Right ventricle myocardium superior (tissue), 1 donor: ENCODE data around the gene ZFPL1. TPM values are rescaled to one million over a fixed set of nuclear protein-coding genes. Genes with fewer than 3 reads are reported as not detected.

Source experiments
- ATAC-seq: fragments of 200-7000 bp; cut with Tn5 transposase; one replicate; pipeline ENCODE4 v1.9.1; 2020; ENCODE audit warnings: mild to moderate bottlenecking; ENCODE audit not compliant: poor library complexity
- DNase-seq: peaks from one replicate; pipeline ENCODE4 v3.0.0-alpha.2; 2020
- intact Hi-C: fragments of 100-400 bp; cut with DNase I; formaldehyde crosslinking; loops from one replicate; pipeline ENCODE4 v1.11.2; 2022
- long read RNA-seq: library from polyadenylated mRNA; unstranded; transcript quantifications from one replicate; pipeline ENCODE4 v2.0.0, GENCODE V29; 2021
- total RNA-seq: library from RNA; stranded (reverse); fragmentation: NEBNext Ultra II Directional; extraction: Animal tissue kit (Norgen Biotek cat#: 25700); gene quantifications from one replicate; pipeline ENCODE4 v1.2.1, GENCODE V29; 2021
- donor health status: DM: no; HTN: yes; CAD: no; lungs with severe emphysema.

The ZFPL1 gene
- 19.9 TPM for total RNA-seq
- long read RNA-seq, transcript ZFPL1-201 (8 exons, 1,371 nt) = major isoform, 26 of 42 reads
- long read RNA-seq, partial matches to known transcripts = 9 of 42 reads
- long read RNA-seq, other reads (novel, unspliced or antisense) = 7 of 42 reads

GRCh38 chr11:65083834-65084597 lies at the start of gene ZFPL1, which contains the start of gene CDCA5:
TSS of gene ZFPL1 (plus strand) at chr11:65084222. CDS start at chr11:65084699, 477 bp downstream.
TSS of gene CDCA5 (minus strand) at chr11:65084040. CDS start at chr11:65083978, 62 bp downstream.
- intact Hi-C loops = no loop called here
- DNase-seq = peak; percentile 97
- ATAC-seq = peak; percentile 99

GRCh38 chr11:65034423-65034822 lies 49.6 kb upstream of the ZFPL1 start:
- DNase-seq = no peak
- intact Hi-C loops = no loop called here
- ATAC-seq = no peak

DNA sequence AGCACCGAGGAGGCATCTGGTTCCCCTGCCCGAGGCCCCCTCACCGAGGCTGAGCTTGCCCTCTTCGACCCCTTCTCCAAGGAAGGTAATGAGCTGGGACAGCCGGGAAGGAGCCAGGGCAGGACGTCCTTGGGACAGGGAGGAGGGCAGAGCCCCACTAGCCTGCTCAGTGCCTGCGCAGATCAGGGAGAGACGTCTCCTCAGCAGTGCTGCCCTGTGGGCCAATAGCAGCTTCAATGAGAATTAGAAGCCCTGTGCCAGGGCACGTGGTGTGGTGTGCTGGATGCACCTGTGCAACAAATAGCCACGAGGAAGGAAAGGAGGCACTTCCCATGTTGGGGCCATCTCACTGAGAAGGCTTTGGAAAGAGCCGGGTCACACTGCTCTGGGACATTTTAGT lies 48.4 kb upstream of the ZFPL1 start:
- no peak for DNase-seq
- ATAC-seq = no peak
- intact Hi-C loops = no loop called here

GRCh38 chr11:65036931-65037330 lies 47.1 kb upstream of the ZFPL1 start:
- ATAC-seq = no peak
- intact Hi-C loops = no loop called here
- DNase-seq = peak; percentile 83

- intact Hi-C loops = no loop called here
- ATAC-seq (no peak), DNase-seq (no peak)
Observed at GRCh38 chr11:65040520-65040846, 43.5 kb upstream of the ZFPL1 start.

DNA sequence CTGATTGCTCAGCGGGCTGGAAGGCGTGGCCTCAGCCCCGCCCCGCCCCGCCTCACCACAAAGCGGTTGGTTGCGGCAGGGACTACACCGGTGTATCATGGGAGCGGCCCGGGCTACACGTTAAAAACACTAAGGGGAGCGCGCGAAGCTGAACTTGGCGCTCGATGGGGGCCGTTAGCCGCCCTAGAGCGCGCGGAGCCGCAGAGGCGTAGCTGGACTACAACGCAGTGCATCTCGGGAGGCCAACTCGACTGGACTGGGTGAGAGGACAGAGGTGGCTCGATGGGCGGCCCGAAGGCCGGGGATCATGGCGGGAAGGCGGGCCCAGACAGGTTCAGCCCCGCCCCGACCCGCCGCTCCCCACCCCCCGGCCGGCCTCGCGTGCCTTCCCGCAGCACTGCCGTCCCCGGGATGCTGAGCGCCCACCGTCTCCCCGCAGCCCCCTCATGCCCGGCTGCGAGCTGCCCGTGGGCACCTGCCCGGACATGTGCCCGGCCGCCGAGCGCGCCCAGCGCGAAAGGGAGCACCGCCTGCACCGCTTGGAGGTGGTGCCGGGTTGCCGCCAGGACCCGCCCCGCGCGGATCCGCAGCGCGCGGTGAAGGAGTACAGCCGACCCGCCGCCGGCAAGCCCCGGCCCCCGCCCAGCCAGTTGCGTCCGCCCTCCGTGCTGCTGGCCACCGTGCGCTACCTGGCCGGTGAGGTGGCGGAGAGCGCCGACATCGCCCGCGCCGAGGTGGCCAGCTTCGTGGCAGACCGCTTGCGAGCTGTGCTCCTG lies 43.0 kb upstream of the ZFPL1 start, which contains the start of gene SAC3D1:
Gene SAC3D1, plus strand, starts transcription at position 364 of the 776 bp plus-strand sequence. Its CDS starts 83 bp downstream, at position 447.
- peak; percentile 93 for DNase-seq
- ATAC-seq = peak; percentile 97
- intact Hi-C loops = no loop called here

- no peak for DNase-seq
- intact Hi-C loops = no loop called here
- ATAC-seq = no peak
Observed at GRCh38 chr11:65042891-65043290, 41.1 kb upstream of the ZFPL1 start.

DNA sequence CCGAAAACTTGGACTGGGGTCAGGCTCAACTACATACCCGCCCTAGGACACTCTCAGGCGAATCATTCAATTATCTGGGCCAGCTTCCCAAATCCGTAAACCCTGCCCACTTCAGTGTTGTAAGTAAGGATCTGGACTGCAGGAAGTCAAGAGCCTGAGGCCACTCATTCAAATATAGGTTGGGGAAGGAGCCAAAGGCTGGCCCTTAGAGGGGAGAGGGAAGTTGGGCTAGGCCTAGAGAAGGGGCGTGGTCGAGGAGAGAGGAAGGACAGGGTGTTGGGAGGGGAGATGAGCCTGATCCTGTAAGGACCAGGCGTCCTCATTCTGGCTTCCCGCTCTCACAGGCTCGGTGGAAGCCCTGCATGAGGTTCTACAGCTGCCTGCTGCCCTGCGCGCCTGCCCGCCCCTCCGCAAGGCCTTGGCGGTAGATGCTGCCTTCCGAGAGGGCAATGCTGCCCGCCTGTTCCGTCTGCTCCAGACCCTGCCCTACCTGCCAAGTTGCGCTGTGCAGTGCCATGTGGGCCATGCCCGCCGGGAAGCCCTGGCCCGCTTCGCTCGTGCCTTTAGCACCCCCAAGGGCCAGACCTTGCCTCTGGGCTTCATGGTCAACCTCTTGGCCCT lies 40.0 kb upstream of the ZFPL1 start:
- ATAC-seq (no peak), DNase-seq (peak; percentile 62)
- intact Hi-C loops = no loop called here

- no peak for DNase-seq
- no peak for ATAC-seq
- intact Hi-C loops = no loop called here
Observed at GRCh38 chr11:65045061-65045460, 39.0 kb upstream of the ZFPL1 start.

DNA sequence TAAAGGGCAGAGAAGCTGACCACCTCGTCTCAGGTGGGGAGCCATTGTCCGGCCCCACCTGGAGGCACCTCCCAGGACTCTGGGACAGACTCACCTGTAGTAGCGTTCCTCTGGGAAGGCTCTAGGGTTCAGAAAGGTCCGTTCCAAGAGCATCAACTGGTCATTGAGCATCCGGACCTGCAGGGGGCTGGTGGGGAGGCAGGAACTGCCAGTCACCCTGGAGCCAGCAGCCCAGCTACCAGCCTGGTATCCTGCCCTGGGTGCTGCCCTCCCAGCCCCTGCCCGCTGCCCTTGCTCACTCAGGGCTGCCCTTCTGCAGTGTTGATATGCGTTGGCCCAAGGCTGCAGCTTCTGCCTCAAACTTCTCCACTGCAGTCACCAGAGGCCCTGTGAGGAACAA lies 38.3 kb upstream of the ZFPL1 start:
- no peak for DNase-seq
- ATAC-seq = no peak
- intact Hi-C loops = no loop called here

GRCh38 chr11:65047581-65048422 lies 36.2 kb upstream of the ZFPL1 start:
- ATAC-seq = peak; percentile 57
- DNase-seq = peak; percentile 63
- intact Hi-C loops = no loop called here

- no peak for ATAC-seq
- intact Hi-C loops = no loop called here
- DNase-seq = no peak
Observed at GRCh38 chr11:65051398-65051858, 32.6 kb upstream of the ZFPL1 start.

DNA sequence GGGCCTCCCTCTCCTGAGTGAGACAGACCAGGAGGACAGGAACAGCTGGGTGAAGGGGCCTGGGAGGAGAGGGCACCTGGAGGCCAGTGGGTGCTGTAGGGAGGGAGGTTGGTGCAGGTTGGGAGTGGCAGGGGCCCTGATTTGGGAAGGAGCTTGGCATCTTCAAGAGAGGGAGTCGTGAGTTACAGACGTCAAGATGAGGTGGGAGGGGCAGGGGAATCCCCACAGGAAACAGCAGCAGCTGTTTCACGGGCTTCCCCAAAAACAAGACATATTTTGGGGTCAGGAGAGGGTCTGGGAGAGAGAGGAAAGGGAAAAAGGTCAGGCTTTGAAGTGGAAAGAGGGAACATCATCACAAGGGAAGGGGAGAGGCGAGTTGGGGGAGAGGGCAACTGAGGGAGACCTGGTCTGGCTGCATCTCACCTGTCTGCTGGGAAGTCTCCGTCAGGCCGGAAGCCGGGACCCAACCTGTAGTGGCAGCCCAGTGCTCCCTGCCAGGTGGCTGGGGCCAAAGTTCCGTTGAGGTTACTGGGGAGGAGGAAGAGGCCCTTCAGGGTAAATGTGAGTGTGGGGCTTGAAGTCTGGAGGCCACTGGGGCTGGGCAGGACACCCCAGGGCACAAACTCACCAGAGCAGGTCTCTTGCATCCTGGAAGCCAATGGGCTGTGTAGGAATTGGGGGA lies 30.1 kb upstream of the ZFPL1 start:
- DNase-seq = no peak
- no peak for ATAC-seq
- intact Hi-C loops = no loop called here

DNA sequence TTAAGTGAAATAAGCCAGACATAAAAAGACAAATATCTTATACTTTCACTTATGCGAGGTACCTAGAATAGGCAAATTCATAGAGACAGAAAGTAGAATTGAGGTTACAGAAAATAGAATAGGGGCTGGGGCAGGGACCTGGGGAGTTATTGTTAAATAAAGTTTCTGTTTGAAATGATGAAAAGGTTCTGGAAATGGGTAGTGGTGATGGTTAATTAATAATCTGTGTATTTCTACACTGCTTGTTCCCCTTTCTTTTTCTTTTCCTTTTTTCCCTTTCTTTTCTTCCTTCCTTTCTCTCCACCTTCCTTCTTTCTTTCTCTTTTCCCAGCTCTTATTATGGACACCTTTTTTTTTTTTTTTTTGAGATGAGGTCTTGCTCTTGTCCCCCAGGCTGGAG lies 28.5 kb upstream of the ZFPL1 start:
- DNase-seq = no peak
- no peak for ATAC-seq
- intact Hi-C loops = no loop called here

DNA sequence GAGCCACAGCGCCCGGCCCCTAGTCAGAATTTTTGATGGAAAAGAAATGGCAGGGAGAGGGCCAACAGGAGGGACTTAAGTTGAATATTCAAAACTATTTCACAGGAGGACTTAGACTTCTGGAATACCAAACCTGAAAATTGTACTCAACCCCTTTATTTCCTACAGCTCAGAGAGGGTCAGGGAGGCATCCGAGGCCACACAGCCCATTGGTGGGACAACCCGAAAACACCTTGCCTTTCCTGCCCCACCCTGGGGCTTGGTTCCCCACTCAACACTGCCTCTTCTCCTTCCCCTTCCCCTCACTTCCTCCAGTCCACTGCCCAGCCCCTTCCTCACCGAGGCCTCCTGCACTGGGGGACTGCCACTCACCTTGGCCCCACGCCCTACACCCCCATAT lies 27.0 kb upstream of the ZFPL1 start:
- ATAC-seq (no peak), DNase-seq (no peak)
- intact Hi-C loops = no loop called here

DNA sequence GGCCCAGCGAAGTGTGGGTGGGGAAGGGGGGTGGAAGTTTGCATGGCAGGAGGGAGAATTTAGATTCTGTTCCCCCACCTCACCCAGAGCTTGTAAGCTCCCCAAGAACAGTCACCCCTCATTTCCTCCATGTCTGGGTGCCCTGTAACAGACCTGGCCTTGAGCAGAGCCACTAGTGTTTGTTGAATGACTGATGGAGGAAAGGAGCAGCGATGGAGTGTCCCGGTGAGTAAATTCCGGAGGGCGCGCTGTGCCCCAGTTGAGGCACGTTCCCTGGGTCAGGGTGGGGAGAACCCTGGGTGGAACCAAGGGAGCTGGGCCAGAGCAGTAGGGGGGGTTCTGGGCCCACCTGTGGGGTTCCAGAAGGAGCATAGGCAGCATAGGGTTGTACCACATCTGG lies 26.5 kb upstream of the ZFPL1 start:
- ATAC-seq (no peak), DNase-seq (no peak)
- intact Hi-C loops = no loop called here

DNA sequence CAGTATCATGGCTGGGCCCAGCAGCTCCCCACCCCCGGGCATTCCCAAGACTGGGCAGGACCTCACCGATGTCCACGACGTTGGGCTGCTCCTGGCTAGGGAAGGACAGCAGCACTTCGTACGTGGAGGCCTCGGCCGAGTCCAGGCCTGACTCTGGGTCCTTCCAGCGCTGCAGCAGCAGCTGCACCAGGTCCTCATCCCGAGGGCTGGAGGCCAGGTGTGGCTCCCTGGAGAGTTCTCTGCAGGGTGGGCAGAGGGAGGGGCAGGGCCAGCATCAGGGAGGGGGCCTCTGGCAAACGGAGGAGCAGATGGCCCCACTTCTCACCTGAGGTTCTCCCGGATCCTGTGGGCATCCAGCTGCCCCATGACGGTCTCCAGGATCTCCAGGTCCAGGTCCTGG lies 26.0 kb upstream of the ZFPL1 start:
- DNase-seq (no peak), ATAC-seq (no peak)
- intact Hi-C loops = no loop called here
